CMK (cell line): Measurements from ENCODE around the gene KIF24.
"Not testable (repeated sequence)": the region's sequence is repeated elsewhere in the genome, so short reads cannot be mapped to it uniquely, and the experiment has no call there.

Experiments used
- DNase-seq: peaks from one replicate; pipeline ENCODE4 v3.0.0-alpha.2; 2010; ENCODE audit warnings: low read depth

Gene KIF24

GRCh38 chr9:34365282-34365681 is 36.2 kb upstream of the KIF24 start:
- no peak for DNase-seq

- DNase-seq = no peak
These were observed 34.7 kb upstream of the KIF24 start for GRCh38 chr9:34363619-34364351.

DNA sequence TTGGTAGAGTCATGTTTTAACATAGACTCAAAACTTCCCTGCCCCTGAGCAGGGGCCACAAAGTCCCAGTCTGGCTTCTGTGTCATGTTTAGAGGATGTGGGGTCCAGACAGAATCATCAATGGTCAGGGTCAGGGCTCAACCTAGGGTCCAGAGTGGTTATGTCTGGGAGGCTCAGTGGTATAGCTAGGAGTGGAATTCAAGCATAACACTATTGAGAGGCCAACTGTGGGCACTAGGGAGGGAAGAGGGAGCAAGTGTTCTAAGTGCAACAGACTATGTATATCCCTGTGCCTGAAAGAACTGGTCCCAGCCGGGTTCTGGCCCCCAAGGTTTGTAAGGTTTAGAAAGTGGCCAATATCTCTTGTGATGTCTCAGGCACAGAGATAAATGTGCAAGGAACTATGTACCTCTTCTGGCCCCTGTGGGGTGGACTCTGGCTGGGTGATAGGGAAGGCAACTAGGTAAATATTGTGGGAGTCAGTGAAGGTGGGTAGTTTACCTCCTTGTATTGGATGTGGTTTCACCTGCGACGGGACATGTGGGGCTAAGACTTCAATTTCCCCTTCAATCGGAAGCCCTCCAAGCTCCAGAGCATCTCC is 33.6 kb upstream of the KIF24 start:
- DNase-seq = no peak

- DNase-seq = not testable (repeated sequence)
These were observed 23.9 kb upstream of the KIF24 start for GRCh38 chr9:34352957-34353356.

DNA sequence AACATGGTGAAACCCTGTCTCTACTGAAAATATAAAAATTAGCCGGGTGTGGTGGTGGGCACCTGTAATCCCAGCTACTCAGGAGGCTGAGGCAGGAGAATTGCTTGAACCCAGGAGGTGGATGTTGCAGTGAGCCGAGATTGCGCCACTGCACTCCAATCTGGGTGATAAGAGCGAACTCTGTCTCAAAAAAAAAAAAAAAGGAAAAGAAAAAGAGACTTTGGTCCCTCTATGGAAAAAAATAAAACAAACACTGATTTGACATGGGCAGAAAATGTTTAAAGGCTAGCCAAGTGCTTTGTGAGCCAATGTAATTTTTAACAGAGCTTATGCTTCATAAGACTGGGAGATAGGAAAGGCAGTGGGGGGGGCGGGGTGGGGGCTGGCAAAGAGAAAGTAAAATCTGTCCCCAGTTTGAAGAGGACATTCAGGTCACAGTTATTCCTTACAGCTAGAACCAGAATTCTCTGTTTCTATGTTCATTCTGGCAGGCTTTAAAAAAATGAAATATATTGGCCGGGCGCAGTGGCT is 23.1 kb upstream of the KIF24 start:
- DNase-seq = not testable (repeated sequence)

DNA sequence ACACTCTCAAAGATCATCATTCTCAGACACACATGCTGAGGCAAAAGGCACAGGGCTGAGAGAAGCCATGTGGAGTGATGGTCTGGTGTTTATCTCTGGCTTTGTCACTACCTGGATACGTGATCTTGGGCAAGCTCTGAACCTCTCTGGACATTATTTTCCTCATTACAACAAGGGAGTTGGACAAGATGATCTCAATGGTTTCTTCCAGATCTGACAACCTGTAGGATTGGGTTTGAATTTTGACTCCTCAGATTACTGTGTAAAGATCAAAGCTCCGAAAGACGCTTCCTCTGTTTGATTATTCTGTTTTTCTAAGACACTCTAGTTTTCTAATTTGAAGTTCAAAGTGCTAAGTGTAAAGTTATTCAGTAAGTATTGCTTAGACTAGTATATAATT is 20.3 kb upstream of the KIF24 start:
- DNase-seq = no peak

DNA sequence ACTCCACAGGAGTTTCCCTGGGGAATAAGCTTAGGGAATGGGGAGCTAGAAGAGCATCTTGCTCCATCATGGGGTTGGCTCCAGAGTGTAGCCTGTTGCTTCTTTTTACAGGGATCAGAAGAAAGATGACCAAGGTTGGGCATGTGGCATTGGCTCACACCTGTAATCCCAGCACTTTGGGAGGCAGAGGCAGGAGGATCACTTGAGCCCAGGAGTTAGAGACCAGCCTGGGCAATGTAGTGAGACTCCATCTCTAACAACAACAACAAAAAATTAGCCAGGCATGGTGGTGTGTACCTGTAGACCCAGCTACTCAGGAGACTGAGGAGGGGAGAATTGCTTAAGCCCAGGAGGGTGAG is 18.7 kb upstream of the KIF24 start:
- no peak for DNase-seq

DNA sequence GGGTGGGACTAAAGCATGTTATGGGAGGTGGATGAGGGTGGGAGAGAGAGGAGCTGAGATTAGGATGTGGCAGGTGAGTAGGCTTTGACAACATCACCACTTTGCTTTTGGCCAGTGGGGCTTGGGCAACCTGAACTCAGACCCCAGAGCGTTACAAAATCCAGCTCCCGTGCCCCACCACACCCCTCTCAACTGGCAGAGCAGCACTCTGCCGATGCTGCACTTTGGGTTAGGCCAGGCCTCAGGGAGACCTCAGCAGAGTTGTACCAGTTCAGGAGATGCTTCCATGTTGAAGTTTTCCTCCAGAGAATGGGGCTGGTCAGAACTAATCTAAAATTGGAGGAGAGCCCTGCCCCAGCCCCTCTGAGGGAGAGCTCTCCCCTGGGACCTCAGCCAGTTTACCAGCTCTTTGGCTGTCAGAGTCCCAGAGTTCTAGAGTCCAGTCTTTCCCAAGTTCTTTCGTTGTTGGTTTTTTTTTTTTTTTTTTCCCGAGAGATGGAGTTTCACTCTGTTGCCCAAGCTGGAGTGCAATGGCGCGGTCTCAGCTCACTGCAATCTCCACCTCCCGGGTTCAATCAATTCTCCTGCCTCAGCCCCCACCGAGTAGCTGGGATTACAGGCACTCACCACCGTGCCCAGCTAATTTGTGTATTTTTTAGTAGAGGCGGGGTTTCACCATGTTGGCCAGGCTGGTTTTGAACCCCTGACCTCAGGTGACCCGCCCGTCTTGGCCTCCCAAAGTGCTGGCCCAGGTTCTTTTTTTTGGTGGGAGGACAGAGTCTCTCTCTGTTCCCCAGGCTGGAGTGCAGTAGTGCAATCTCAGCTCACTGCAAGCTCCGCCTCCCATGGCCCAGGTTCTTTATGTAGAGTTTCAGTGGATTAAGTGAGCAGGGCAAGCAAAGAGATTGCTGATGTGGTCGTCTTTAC is 18.1 kb upstream of the KIF24 start:
- DNase-seq = no peak

GRCh38 chr9:34343605-34344004 is 14.5 kb upstream of the KIF24 start:
- DNase-seq = no peak

GRCh38 chr9:34343090-34343489 is 14.0 kb upstream of the KIF24 start:
- no peak for DNase-seq

DNA sequence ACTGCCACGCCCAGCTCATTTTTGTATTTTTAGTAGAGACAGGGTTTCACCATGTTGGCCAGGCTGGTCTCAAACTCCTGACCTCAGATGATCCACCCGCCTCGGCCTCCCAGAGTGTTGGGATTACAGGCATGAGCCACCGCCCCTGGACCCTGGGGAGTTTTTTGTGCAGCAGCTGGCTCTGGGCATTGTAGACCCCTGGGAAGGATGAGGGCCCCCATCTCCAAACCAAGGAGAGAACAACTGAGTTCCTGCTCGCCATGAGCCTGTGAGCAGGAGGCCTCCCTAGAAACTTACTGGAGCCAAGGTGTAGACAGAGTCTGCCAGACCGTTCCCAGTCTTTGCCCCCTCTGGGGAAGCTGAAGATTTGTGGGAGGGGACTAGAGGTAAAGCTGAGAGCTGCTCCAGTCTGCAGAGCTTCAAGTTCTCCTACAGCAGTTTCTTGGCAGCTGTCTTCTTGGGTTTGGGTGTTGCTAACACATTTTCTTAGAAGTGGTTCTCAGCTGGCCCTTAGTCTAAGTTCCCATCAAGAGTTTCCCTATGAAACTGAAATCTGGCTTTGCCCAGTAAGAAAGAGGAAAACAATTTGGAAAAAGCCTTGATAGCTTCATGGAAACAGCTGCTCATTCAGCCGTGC is 12.7 kb upstream of the KIF24 start:
- no peak for DNase-seq

- no peak for DNase-seq
These were observed 9.8 kb upstream of the KIF24 start for GRCh38 chr9:34338665-34339385.

GRCh38 chr9:34338079-34338478 is 9.0 kb upstream of the KIF24 start:
- not testable (repeated sequence) for DNase-seq

GRCh38 chr9:34337403-34337802 is 8.3 kb upstream of the KIF24 start:
- DNase-seq = no peak

GRCh38 chr9:34335376-34335775 is 6.3 kb upstream of the KIF24 start:
- no peak for DNase-seq

GRCh38 chr9:34334916-34335315 is 5.8 kb upstream of the KIF24 start:
- DNase-seq = no peak

GRCh38 chr9:34334337-34334824 is 5.3 kb upstream of the KIF24 start:
- DNase-seq = no peak

GRCh38 chr9:34333836-34334235 is 4.8 kb upstream of the KIF24 start:
- no peak for DNase-seq

DNA sequence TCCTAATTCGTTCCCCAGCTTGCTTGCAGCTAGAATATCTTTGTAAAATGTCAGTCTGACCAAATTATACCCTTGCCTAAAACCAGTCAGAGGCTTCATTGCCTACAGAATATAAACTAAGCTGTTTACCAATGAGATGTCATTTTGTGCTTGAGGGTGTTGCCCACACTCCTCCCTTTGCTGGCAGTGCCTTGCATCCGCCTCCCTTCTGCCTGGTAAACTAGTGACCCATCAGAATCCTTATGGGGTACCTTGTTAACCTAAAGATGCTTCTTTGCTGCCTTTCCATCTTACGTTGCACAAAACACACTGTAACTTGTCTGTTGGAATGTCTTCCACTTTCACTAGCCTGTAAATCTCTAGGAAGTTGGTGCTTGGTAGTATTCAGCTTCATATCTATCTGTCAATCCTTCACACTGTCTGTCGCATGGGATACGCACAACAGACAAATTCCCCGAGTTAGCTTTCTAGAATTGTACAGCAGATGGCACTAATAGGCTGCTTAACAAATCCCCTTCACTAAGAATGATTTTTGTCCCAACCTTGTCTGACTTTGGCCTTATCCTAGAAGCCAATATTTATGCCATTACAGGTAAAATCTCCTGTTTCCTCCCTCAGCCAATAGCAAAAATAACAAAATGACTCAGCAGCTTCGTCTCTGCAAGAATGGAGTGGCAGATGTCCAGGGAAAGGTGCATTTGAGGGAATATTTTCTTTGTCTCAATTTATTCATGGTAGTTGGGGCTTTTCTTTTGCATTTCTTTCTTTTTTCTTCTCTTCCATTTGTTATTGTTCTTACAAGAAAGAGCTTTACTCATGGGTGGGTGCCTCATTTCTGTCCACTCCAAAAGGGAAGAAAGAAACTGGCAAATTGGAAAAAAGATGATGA is 3.3 kb upstream of the KIF24 start:
- no peak for DNase-seq

- no peak for DNase-seq
These were observed 2.1 kb upstream of the KIF24 start for GRCh38 chr9:34331196-34331595.
